Amniotic stem cell (primary cell): ENCODE measurements around the gene NAGLU.
A peak's percentile ranks its signal among the peaks of the same experiment; 100 is the strongest.

ENCODE experiments used
- DNase-seq: peaks from one replicate; lab custom pipeline; 2025; lab: John Stamatoyannopoulos, UW

NAGLU gene

GRCh38 chr17:42565523-42566214 is 29.6 kb downstream of the NAGLU start:
- DNase-seq = no peak

- no peak for DNase-seq
These were observed 30.3 kb downstream of the NAGLU start for GRCh38 chr17:42566215-42566882.

- peak; percentile 74 for DNase-seq
These were observed 31.0 kb downstream of the NAGLU start, which contains the start of gene MLX for GRCh38 chr17:42566883-42567573. MLX (plus strand) TSS chr17:42567100; CDS start chr17:42567125, 25 bp downstream.

- no peak for DNase-seq
These were observed 32.5 kb downstream of the NAGLU start for GRCh38 chr17:42568341-42569111.

GRCh38 chr17:42571435-42572225 is 35.6 kb downstream of the NAGLU start:
- DNase-seq = no peak

- no peak for DNase-seq
These were observed 37.1 kb downstream of the NAGLU start for GRCh38 chr17:42573095-42573494.

- DNase-seq = no peak
These were observed 38.4 kb downstream of the NAGLU start for GRCh38 chr17:42574463-42574862.

- DNase-seq = no peak
These were observed 41.1 kb downstream of the NAGLU start for GRCh38 chr17:42577140-42577531.

- DNase-seq = peak; percentile 97
These were observed 41.7 kb downstream of the NAGLU start, which contains the start of gene PSMC3IP for GRCh38 chr17:42577532-42578281. PSMC3IP (minus strand) TSS chr17:42577729; CDS start chr17:42577686, 43 bp downstream.

GRCh38 chr17:42578282-42578869 is 42.3 kb downstream of the NAGLU start:
- peak; percentile 51 for DNase-seq

- no peak for DNase-seq
These were observed 43.9 kb downstream of the NAGLU start for GRCh38 chr17:42579794-42580551.

GRCh38 chr17:42581744-42582270 is 45.8 kb downstream of the NAGLU start:
- DNase-seq = no peak

GRCh38 chr17:42584880-42585279 is 48.8 kb downstream of the NAGLU start:
- DNase-seq = no peak

- DNase-seq = no peak
These were observed 49.3 kb downstream of the NAGLU start for GRCh38 chr17:42585353-42585752.

GRCh38 chr17:42586514-42587230 is 50.6 kb downstream of the NAGLU start:
- no peak for DNase-seq

- no peak for DNase-seq
These were observed 54.8 kb downstream of the NAGLU start for GRCh38 chr17:42590886-42591285.

- DNase-seq = no peak
These were observed 55.4 kb downstream of the NAGLU start for GRCh38 chr17:42591411-42591810.
